ENCODE measurements around the gene PXMP2. TPM values are rescaled to one million over a fixed set of nuclear protein-coding genes. Genes with fewer than 3 reads are reported as not detected.

PXMP2 gene
- total RNA-seq, 1 donor from 2014 or later = 19.7 TPM

- DNase-seq = no peak
Measured at GRCh38 chr12:132754160-132754932, 67.0 kb downstream of the PXMP2 start.

Small RNA genes lying within 50 kb of the gene (small RNA-seq; reads per million reads assigned to genes)
- not detected for gene RNA5SP379 (ENCODE audit: low replicate concordance)

Other genes with a start within 250 kb of the PXMP2 start
- gene FBRSL1, start 197.4 kb upstream of the PXMP2 start, total RNA-seq = 5.0 TPM
- gene LRCOL1, start 77.0 kb upstream of the PXMP2 start, total RNA-seq = not detected
- gene P2RX2, start 68.8 kb upstream of the PXMP2 start, total RNA-seq = not detected
- 68.9 TPM for gene POLE, start 245 bp upstream of the PXMP2 start, total RNA-seq
- gene PGAM5, start 23.3 kb downstream of the PXMP2 start, total RNA-seq = 16.3 TPM
- 54.3 TPM for gene ANKLE2, start 74.2 kb downstream of the PXMP2 start, total RNA-seq
- 54.5 TPM for gene GOLGA3, start 141.3 kb downstream of the PXMP2 start, total RNA-seq
- gene CHFR, start 200.0 kb downstream of the PXMP2 start, total RNA-seq = 20.2 TPM